GM21723 (cell line): ENCODE results near the gene PAXIP1.
"Not testable (repeated sequence)": the region's sequence is repeated elsewhere in the genome, so short reads cannot be mapped to it uniquely, and the experiment has no call there.

Source experiments
- ATAC-seq: cut with Tn5 transposase; IDR thresholded peaks from one replicate; pipeline ENCODE4 v1.9.1; 2021; ENCODE audit warnings: mild to moderate bottlenecking, moderate library complexity; ENCODE audit not compliant: unreplicated experiment

Gene PAXIP1

DNA sequence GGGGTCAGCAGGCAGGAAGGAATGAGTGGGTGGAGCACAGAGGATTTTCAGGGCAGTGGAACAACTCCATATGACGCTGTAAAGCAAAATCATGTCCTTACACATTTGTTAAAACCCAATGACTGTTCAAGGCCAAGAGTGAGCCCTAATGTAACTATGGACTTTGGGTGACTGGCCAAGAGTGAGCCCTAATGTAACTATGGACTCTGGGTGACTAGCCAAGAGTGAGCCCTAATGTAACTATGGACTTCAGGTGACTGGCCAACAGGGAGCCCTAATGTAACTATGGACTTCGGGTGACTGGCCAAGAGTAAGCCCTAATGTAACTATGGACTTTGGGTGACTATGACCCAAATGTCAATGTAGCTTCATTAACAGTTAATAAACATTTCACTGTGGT, 52.0 kb downstream of the PAXIP1 start:
- ATAC-seq = no peak

DNA sequence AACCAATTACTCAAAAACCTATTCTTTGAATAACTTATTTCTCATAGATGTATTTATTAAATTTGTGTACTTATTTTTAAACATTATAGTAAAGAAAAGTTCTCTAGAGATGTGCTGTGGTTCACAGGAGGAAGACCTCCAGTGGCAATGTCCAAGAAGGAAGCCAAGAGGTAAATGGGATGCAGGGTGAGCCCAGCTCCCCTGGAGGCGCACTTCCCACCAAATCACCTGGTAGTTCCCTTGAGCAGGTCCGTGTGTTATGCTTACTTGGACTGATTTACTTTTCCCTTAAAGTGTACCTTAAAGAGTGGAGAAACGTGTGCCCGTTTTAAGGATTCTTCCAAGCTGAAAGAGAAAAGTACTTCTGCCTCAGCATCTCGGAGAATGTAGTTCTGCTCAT, 55.3 kb downstream of the PAXIP1 start:
- ATAC-seq = no peak

DNA sequence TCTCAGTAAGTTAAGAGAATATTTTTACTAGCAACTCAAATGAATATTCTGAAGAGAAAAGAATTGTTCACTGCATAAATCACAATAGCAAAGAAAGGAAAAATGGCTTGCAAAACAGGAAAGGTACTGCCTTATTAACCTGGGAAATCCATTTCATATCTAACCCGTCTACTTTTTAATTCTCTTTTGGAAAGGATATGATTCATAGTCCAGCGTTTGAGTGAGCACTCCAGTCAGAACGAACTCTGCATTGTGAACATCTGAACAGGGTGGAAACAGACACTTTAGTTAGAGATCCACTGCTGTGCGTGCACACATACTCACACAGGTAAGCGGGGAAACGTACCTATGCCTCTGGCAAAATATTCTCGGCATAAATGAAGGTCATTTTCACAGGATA, 56.8 kb downstream of the PAXIP1 start:
- no peak for ATAC-seq

DNA sequence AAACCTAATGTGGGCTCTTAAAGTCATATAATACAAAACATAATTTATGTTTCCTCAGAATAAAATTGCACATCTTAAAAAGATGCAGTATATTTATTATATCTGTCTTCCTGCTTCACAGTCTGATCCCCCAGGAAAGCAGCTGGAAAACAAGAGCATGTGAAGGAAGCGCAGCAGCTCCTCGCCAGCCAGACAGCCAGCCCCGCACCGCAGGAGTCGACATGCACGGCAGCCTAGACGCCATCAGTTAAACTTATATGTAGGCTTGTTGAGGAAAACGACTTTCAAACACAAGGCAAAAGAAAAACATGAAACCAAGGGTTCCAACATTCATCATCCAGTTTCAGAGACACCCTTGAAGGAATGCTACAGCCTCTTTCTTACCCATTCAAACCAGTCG, 59.0 kb downstream of the PAXIP1 start:
- no peak for ATAC-seq

DNA sequence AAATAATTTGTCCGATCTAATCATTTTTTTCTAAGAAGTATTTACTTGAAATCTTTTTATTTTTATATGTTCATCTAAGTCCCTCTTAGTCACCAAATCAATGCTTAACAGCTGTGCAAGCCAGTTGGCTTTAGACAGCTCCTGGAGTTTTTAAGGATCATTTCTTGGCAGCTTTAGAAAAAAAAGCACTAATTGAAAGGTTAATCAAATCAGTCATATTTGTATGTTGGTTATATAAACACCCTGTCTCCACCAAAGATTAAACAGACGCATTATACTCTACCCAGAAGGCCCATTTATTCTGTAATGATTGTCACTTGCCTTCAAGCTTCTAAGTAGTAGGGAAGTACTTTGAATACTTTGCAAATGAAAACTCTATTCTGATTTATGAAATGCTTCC, 60.2 kb downstream of the PAXIP1 start:
- ATAC-seq = no peak

DNA sequence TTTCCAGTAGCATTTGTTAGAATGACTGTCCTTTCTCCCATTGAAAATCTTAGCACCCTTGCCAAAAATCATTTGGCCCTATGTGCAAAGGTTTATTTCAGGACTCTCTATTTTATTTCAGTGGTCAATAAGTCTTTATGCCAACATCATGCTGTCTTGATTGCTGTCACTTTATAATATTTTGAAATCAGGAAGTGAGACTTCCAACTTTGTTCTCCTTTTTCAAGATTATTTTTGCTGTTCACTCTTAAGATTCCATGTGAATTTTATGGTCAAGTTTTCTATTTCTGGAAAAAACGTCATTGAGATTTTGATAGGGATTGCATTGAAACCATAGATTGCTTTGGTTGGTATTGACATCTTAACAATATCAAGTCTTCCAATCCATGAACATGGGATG, 65.1 kb downstream of the PAXIP1 start:
- ATAC-seq = no peak

DNA sequence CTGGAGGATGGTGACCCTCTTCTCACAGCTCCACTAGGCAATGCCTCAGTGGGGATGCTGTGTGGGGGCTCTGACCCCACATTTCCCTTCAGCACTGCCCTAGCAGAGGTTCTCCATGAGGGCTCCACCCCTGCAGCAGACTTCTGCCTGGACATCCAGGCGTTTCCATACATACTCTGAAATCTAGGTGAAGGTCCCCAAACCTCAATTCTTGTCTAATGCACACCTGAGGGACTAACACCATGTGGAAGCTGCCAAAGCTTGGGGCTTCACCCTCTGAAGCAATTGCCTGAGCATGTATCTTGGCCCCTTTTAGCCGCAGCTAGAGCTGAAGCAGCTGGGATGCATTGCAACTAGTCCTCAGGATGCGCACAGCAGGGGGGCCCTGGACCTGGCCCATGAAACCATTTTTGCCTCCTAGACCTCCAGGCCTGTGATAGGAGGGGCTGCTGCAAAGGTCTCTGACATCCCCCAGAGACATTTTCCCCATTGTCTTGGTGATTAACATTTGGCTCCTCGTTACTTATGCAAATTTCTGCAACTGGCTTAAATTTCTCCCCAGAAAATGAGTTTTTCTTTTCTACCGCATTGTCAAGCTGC, 68.5 kb downstream of the PAXIP1 start:
- ATAC-seq = not testable (repeated sequence)

DNA sequence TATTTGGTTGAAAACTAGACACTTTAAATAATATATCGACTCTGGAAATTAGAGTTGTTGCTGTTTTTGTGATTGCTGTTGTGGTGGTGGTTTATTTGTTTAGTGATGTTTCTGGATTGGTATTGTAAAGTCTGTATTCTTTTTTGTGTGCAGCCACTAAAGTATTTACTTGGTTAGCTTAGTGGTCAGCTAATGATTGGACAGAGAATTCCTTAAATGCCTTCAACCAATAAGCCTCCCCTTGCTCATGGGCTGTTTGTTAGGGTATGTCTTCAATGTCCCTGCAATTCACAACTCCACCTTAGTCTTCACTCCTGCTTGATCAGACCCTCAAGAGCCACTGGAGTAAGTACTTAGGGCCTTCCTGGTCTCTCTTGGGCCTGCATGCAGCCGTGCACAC, 71.0 kb downstream of the PAXIP1 start:
- no peak for ATAC-seq

DNA sequence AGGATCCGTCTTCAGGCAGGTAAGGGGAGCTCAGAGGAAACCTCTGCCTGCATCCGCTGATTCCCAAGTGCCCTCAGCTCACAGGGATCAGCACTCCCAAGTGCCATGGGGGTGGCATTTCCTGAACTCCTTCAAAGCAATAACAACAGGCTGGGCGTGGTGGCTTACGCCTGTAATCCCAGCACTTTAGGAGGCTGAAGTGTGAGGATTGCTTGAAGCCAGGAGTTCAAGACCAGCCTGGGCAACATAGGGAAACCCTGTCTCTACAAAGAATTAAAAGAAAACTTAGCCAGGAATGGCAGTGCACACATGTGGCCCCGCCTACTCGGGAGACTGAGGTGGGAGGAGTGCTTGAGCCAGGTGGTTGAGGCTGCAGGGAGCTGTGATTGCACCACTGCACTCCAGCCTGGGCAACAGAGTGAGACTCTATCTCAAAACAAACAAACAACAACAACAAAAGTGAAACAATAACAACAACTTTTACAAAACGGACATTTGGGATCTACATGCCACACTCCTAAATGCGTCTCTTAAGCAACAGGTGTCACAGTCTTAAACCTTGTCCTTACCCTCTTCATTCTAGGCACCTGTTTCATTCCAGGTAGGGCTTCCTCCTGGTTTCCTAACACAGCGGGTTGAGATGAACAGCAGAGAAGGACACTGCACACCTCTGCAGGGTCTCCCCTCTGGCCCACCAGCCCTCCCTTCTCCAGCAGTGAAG, 73.8 kb downstream of the PAXIP1 start:
- ATAC-seq = peak; percentile 1

DNA sequence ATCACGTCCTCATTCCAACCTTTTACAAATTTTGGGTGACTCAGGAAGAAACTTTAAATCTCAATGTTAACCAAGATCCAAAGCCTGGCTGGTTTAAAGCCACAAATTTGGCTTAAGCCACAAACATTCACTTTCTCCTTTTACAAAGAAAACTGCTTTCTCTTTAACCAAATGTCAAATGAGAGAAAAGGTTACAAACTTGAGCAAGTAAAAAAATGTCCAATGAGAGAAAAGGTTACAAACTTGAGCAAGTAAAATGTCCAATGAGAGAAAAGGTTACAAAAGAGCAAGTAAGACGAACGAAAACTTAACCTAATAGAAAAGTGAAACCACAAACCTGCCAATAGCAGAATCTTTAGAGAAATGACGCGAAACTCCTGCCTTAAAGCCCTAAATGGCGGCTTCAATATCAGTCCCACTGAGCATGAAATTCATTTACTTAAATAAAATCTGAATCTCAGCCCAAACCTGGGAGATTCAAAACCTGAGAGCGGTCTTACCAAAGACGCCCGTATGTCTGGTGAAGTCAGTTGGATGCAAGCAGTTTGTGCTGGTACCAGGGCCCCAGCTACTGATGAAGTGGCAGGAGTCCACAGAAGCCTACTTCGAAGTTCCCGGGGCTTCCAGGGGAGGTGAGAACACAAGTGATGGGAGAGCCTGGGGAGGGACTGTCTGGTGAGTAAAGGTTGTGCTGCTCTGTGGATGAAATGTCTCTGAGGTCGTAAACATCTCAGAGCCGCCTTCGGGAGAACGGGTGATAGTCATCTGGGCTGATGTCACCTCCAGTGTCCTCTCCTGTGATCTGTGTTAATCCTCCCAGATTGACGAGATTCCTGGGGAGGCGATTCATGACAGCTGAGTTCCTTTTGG, 74.6 kb downstream of the PAXIP1 start:
- ATAC-seq = peak; percentile 85

DNA sequence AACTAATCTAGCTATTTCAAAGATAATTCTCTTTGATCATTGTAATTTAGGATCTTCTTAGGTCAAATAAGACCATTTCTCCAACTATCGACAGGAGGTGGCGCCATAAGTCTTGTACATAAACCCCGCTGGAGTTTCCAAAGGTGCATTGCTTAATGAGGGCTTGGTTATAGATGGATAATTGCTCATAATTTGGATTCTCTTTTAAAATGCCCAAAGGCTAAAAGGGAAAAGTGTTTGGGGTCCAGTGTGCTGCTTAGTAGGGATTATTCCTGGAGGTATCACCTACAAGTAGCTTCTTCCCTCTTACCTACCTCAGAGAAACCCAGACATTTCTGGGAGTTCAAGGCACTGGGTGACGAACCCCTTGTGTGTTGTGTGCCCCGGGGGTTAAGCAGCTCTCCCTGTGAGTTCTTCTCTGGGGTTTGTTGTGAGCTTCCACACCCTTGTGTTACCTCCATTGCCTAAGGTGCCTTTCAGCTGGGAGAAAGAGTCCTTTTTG, 75.2 kb downstream of the PAXIP1 start:
- ATAC-seq = peak; percentile 64

DNA sequence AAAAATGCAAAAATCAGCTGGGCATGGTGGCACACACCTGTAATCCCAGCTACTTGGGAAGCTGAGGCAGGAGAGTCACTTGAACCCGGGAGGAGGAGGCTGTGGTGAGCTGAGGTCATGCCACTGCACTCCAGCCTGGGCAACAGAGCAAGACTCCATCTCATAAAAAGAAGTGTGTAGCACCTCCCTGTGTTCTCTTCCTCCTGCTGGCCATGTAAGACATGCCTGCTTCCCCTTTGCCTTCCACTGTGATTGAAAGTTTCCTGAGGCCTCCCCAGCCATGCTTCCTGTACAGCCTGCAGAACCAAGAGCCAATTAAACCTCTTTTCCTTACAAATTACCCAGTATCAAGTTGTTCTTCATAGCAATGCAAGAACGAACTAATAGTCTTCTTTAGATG, 80.5 kb downstream of the PAXIP1 start:
- not testable (repeated sequence) for ATAC-seq

DNA sequence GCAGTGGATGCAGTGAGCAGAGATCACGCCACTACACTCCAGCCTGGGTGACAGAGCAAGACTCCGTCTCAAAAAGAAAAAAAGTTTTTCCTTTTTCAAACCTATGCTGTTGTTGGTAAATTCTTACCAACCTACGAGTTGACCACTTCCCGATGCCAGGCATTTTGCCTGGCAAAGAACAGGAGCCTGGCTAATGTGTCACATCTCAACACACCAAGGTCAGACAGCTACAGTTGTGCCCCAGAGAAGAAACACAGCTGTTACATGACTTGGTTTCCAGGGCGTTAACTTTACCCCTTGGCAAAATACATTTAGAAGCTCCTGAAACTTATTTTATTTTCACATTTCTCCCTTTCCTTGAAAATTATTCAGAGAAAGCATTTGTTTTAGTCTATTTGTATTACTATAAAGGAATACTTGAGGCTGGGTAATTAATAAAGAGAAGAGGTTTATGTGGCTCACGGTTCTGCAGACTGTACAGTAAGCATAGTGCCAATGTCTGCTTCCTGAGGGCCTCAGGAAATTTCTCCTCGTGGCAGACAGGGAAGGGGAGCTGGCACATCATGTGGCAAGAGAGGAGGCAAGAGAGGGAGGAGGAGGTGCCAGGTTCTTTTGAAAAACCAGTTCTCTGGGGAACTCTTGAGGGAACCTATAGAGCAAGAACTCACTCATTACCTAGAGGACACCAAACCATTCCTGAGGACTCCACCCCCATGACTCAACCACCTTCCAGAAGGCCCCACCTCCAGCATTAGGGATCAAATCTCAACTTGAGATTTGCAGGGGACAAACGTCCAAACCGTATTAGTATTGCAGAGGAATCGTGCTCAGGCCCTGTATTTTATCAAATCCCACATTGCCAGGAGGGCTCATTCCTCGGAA, 83.3 kb downstream of the PAXIP1 start:
- no peak for ATAC-seq

DNA sequence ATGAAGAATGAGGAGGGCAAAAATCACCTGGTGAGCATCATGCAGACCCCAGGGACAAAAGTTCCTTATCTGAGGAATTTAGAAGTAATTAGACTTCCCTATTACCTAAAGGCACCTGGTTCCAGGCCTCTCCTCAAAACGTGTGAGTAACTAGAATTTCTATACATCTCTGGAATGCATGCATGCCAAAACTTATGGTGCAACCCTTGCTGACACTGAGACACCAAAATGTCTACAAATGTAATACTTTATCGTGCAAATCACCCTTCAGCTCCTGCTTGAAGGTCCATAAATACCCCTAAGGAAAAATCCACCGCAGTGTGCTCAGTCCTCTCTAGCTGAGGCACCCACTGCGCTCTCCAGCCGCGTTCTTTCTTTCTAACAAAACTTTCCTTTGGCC, 84.2 kb downstream of the PAXIP1 start:
- ATAC-seq = no peak

DNA sequence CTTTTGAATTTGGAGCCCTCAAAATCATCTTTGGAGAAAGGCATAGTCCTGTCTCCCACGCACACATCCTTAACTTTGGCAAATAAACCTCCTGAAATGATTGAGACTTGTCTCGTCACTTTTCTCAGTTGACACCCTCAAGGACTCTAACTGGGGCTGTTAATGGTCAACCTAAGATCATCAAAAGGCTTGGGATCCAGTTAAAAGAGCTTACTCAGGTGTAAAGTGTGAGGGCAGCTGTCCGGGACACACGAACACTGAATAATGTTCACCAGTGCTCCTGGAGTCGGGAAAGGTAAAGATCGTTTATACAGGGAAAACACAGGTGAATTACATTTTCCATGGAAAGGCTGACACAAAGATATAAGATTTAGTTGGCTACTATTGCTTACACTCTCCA, 84.7 kb downstream of the PAXIP1 start:
- ATAC-seq = no peak

DNA sequence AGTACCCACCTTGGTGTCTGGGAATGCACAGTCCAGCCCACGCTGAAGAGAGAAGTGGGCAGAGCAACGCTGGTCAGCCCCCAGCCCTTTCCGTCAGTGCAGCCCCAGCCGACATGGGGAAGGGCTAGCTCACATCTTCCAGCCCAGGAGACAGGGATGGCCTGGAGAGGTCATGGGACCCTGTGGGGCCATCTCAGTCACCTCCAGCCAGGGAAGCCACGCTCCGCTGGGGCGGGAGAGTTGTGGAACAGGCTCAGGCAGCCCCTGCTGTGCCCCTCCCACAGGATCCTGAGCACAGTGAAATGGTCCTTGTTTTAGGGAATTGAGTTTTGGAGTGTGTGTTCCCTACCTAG, 85.1 kb downstream of the PAXIP1 start:
- ATAC-seq = no peak

DNA sequence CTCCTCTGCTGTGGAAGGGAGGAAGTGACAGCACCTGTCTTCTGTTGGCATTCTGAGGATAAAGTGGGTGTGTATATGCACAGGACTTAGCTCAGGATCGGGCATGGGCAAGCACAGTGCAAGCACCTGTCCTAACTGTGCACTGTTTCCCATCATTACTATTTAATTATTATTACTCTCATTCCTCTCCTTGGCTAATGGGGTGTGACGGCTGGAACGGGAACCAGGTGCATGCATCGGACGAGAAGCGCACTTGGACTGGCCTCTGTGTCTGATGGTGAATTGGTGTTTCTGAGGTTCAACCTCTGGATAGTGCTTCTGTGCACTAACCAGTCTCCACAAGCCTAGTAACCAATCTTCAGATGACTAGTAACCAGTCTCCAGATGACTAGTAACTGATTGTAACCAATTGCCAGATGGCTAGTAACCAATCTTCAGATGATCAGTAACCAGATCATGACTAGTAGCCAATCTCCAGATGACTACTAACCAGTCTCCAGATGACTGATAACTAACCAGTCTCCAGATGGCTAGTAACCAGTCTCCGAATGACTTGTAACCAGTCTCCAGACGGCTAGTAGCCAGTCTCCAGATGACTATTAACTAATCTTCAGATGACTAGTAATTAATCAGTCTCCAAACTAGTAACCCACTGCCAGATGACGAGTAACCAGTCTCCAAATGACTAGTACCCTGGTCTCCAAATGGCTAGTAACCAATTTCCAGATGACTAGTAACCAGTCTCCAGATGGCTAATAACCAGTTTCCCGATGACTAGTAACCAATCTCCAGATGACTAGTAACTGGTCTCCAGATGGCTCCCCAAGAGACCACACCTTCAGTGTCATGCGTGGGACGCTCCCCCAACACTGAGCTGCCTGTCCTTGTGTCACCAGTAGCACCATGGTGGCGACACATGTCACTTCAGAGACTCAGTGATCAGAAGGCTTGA, 85.8 kb downstream of the PAXIP1 start:
- ATAC-seq = no peak

DNA sequence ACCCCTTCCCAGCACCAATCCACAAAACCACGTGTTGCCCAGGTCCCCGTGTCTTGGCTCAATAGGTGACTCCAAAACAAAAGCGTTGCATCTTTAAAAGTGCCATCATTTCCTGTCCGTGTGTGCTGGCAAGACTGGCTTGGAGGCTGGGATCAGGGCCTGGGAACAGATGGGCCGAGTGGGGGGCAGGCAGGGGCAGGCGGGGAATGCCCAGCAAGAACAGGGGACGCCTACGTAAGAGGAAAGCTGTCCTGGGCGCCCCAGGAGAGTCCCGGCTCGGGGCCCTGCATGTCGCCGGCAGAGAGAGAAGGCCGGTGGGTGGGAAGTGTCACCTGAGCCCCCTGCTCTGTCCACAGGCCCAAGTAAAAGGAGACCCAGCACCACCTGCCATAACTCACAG, 86.5 kb downstream of the PAXIP1 start:
- no peak for ATAC-seq

DNA sequence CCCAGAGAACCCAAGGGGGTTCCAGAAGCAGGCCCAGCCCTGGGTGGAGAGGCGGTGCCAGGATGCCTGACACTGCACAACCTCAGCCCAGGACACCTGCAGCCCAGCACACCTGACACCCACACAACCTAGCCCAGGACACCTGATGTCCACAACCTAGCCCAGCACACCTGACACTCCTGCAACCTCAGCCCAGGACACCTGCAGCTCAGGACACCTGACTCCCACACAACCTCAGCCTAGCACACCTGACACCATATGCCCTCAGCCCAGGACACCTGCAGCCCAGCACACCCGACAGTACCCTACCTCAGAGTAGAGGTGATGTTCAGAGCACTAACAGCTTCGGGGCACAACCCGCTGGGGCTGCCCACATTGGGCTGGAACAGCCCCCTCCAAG, 87.3 kb downstream of the PAXIP1 start:
- ATAC-seq = no peak

DNA sequence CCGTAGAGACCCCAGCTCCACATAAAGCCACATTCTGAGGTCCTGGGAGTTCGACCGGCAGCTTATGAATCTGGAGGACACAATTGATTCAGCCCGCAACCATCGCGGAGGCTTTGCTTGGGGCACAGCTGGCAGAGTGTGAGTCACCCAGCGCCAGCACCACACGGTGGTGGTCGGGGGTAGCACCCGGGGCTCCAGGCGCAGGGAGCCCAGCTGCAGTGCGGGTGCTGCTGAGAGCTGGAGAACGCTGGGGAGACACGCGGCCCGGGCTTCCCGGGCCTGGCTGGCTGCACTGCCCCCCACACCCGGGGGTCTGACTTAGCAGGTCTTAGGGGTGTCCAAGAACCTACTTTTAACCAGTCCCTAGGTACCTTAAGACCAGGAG, 87.9 kb downstream of the PAXIP1 start:
- no peak for ATAC-seq
